Ishikawa (cell line): ENCODE results near the gene SPRED1.

ENCODE experiments used
- CEBPB ChIP-seq: IDR thresholded peaks from 2 replicates; pipeline ENCODE4 v1.6.1; 2012
- CREB1 ChIP-seq: IDR thresholded peaks from 2 replicates; pipeline ENCODE4 v1.6.1; 2012; ENCODE audit warnings: low read depth
- EGR1 ChIP-seq: IDR thresholded peaks from 2 replicates; pipeline ENCODE4 v1.6.1; 2012
- EP300 ChIP-seq: IDR thresholded peaks from 2 replicates; pipeline ENCODE4 v1.6.1; 2012; ENCODE audit warnings: borderline replicate concordance
- FOXM1 ChIP-seq: IDR thresholded peaks from 2 replicates; pipeline ENCODE4 v1.6.1; 2012; ENCODE audit warnings: low read depth, borderline replicate concordance
- MAX ChIP-seq: IDR thresholded peaks from 2 replicates; pipeline ENCODE4 v1.6.1; 2012
- NFIC ChIP-seq: IDR thresholded peaks from 2 replicates; pipeline ENCODE4 v1.6.1; 2012
- RAD21 ChIP-seq: IDR thresholded peaks from 2 replicates; pipeline ENCODE4 v1.6.1; 2012; ENCODE audit warnings: low read depth
- TAF1 ChIP-seq: IDR thresholded peaks from 2 replicates; pipeline ENCODE4 v1.6.1; 2012; ENCODE audit warnings: low read depth, mild to moderate bottlenecking
- TCF12 ChIP-seq: IDR thresholded peaks from 2 replicates; pipeline ENCODE4 v1.6.1; 2012; ENCODE audit warnings: low read depth
- TEAD4 ChIP-seq: IDR thresholded peaks from 2 replicates; pipeline ENCODE4 v1.6.1; 2012
- USF1 ChIP-seq: IDR thresholded peaks from 2 replicates; pipeline ENCODE4 v1.6.1; 2012
- YY1 ChIP-seq: IDR thresholded peaks from 2 replicates; pipeline ENCODE4 v1.6.1; 2012; ENCODE audit warnings: low read depth
- ZBTB7A ChIP-seq: IDR thresholded peaks from 2 replicates; pipeline ENCODE4 v1.6.1; 2012; ENCODE audit warnings: low read depth
- TF ChIP-seq, protein P1 (sequence below): IDR thresholded peaks from 2 replicates; pipeline ENCODE4 v1.6.1; 2012; ENCODE audit warnings: low read depth, mild to moderate bottlenecking

The SPRED1 gene

DNA sequence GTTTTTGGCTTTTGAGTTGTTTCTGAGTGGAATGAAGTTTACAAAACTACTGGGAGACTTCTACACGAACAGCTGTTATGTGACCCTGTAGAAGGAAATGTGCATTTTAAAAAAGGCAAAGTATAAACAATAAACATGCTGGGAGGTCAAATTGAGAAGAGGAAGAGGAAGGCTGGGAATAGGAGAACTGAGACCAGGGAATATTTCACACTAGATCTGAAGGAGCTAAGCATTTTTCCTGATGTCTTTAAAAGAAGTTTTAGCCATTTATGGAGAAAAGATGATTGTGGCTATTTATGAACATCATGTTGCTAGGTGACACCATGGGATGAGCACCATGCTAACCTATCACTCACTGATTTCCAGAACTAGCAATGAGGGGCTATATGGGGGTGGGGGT lies 125.0 kb downstream of the SPRED1 start:
- TF ChIP-seq CREB1 (no peak), TCF12 (no peak), TEAD4 (no peak), ZBTB7A (no peak), EP300 (no peak), TAF1 (no peak), EGR1 (no peak), MAX (no peak), CEBPB (no peak), USF1 (no peak), RAD21 (no peak), FOXM1 (no peak), YY1 (no peak), NFIC (no peak)
- TF ChIP-seq, protein P1, sequence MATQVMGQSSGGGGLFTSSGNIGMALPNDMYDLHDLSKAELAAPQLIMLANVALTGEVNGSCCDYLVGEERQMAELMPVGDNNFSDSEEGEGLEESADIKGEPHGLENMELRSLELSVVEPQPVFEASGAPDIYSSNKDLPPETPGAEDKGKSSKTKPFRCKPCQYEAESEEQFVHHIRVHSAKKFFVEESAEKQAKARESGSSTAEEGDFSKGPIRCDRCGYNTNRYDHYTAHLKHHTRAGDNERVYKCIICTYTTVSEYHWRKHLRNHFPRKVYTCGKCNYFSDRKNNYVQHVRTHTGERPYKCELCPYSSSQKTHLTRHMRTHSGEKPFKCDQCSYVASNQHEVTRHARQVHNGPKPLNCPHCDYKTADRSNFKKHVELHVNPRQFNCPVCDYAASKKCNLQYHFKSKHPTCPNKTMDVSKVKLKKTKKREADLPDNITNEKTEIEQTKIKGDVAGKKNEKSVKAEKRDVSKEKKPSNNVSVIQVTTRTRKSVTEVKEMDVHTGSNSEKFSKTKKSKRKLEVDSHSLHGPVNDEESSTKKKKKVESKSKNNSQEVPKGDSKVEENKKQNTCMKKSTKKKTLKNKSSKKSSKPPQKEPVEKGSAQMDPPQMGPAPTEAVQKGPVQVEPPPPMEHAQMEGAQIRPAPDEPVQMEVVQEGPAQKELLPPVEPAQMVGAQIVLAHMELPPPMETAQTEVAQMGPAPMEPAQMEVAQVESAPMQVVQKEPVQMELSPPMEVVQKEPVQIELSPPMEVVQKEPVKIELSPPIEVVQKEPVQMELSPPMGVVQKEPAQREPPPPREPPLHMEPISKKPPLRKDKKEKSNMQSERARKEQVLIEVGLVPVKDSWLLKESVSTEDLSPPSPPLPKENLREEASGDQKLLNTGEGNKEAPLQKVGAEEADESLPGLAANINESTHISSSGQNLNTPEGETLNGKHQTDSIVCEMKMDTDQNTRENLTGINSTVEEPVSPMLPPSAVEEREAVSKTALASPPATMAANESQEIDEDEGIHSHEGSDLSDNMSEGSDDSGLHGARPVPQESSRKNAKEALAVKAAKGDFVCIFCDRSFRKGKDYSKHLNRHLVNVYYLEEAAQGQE: no peak

- TF ChIP-seq NFIC (no peak), TAF1 (no peak), YY1 (no peak), EP300 (no peak), TEAD4 (no peak), CREB1 (no peak), MAX (no peak), EGR1 (no peak), RAD21 (no peak), USF1 (no peak), FOXM1 (no peak), CEBPB (no peak), TCF12 (no peak), ZBTB7A (no peak)
- TF ChIP-seq, protein P1: no peak
These were observed 125.5 kb downstream of the SPRED1 start for GRCh38 chr15:38378161-38378560.

GRCh38 chr15:38389924-38390542 lies 137.4 kb downstream of the SPRED1 start:
- TF ChIP-seq TCF12 (no peak), FOXM1 (no peak), RAD21 (peak; percentile 72), NFIC (no peak), CREB1 (no peak)

DNA sequence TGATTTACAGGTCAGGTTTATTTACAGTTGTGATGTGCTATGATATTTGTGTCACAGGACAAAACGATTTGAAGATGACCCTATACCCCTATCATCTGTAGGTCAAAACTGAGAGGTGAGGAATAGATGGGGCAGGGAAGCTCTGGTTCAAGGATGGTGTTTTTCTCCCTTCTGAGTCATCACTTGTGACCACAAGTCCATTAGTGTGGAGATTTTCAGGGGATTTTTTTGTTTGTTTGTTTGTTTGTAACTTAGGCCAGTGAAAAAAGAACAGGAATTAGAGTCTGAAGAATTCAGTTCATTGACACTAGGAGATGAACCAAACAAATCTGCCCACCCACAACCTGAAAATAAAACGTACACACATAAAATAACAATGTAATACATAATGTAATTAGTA lies 138.6 kb downstream of the SPRED1 start:
- no peak for TF ChIP-seq CEBPB
- no peak for TF ChIP-seq NFIC
- no peak for TF ChIP-seq TAF1
- TF ChIP-seq RAD21: no peak

DNA sequence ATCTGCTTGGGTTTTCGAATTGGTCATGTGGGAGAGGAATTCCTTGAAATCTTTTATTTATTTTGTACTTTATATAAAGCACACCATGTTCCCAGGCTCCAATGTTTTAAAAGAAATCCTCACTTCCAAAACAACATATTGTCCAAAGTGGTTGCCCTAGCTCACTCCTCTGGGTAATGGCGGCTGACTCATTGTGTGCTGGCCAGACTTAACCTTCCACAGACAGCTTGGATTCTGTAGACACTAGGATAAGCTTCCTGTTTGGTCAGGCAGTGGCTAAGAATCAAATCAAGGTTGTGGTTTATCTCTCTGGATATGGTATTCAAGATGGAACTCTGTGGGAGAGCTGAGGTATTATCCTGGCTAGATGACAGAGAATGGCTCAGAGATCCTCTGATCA lies 145.5 kb downstream of the SPRED1 start:
- TF ChIP-seq ZBTB7A (no peak), MAX (no peak), RAD21 (no peak), TEAD4 (no peak), EP300 (no peak), NFIC (no peak), CREB1 (no peak), TAF1 (no peak), YY1 (no peak), USF1 (no peak), FOXM1 (no peak), CEBPB (no peak), EGR1 (no peak), TCF12 (no peak)
- TF ChIP-seq, protein P1: no peak
